HUES48 (cell line): Measurements from ENCODE around the gene PNRC2.
"Not testable (repeated sequence)": the region's sequence is repeated elsewhere in the genome, so short reads cannot be mapped to it uniquely, and the experiment has no call there.

Experiments used
- H3K27ac ChIP-seq: one replicate; pipeline ENCODE4 v1.7.0; 2013; ENCODE audit warnings: low read depth, low read length, inconsistent platforms
- H3K27me3 ChIP-seq: 2 replicates; pipeline ENCODE4 v1.6.1; 2013; ENCODE audit warnings: mild to moderate bottlenecking, low read length; ENCODE audit not compliant: control insufficient read depth, insufficient read depth
- H3K36me3 ChIP-seq: 2 replicates; pipeline ENCODE4 v1.6.1; 2013; ENCODE audit warnings: low read length; ENCODE audit not compliant: control insufficient read depth, insufficient read depth
- H3K4me1 ChIP-seq: 2 replicates; pipeline ENCODE4 v1.6.1; 2013; ENCODE audit warnings: mild to moderate bottlenecking, low read length; ENCODE audit not compliant: control insufficient read depth, insufficient read depth
- H3K4me3 ChIP-seq: 2 replicates; pipeline ENCODE4 v1.5.1; 2013; ENCODE audit warnings: mild to moderate bottlenecking, low read depth, low read length
- H3K9ac ChIP-seq: 2 replicates; pipeline ENCODE4 v1.6.1; 2013; ENCODE audit warnings: mild to moderate bottlenecking, low read depth, low read length, moderate library complexity
- H3K9me3 ChIP-seq: 2 replicates; pipeline ENCODE4 v1.6.1; 2013; ENCODE audit warnings: low read length; ENCODE audit not compliant: control insufficient read depth, insufficient read depth

Gene PNRC2

DNA sequence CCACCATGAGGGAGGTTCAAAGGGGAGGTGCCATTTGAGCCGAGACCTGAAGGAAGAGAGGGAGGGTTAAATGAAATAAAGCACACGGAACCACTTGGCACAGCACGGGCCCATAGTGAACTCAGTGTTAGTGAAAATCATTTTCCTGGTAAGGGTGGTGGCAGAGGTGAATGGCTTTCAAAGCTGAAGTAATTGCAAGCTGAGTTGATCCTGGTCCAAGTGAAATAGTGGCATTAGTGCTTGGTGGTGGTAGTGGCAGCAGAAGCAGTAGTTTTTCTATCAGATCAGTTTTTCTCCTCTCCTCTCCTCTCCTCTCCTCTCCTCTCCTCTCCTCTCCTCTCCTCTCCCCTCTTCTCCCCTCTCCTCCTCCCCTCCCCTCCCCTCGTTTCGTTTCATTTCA is 51.0 kb downstream of the PNRC2 start:
- Histone ChIP-seq H3K27ac (no peak overlapping the region), H3K4me3 (no peak overlapping the region), H3K36me3 (no peaks in the 10 kb centered on the region), H3K27me3 (no peaks in the 10 kb centered on the region), H3K4me1 (peaks cover 9% of the 10 kb centered on the region; the same call in 1 of the 2 replicates), H3K9ac (no peak overlapping the region), H3K9me3 (no peaks in the 10 kb centered on the region)

DNA sequence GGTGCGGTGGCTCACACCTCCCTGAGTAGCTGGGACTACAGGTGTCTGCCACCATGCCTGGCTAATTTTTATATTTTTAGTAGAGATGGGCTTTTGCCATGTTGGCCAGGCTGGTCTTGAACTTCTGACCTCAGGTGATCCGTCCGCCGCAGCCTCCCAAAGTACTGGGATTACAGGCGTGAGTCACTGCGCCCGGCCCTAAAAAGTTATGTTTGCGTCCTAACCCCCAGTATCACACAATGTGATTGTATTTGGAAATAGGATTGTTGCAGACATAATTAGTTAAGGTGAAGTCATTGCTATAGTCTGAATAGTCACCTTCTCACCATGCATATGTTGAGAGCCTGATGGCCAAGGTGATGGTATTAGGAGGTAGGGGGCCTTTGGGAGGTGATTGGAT is 53.2 kb downstream of the PNRC2 start:
- H3K36me3 ChIP-seq, H3K9me3 ChIP-seq, H3K27ac ChIP-seq: not testable (repeated sequence)

More for the DNA sequence above, 53.2 kb downstream of the PNRC2 start:
- not testable (repeated sequence) for H3K9ac ChIP-seq, H3K4me3 ChIP-seq, H3K27me3 ChIP-seq, H3K4me1 ChIP-seq
